ENCODE data around the gene MED1. TPM values are rescaled to one million over a fixed set of nuclear protein-coding genes. Genes with fewer than 3 reads are reported as not detected.

Gene MED1
- total RNA-seq, 1 donor from 2014 or later: 21.6 TPM

GRCh38 chr17:39360537-39360936 is 90.5 kb downstream of the MED1 start:
- Histone ChIP-seq H3K27me3 (ENCODE audit: control insufficient read depth, insufficient read depth, low read length) (no peaks in the 10 kb centered on the region), H3K36me3 (ENCODE audit: control insufficient read depth, insufficient read depth, low read length) (no peaks in the 10 kb centered on the region), H3K4me3 (ENCODE audit: low read depth, low read length) (no peak overlapping the region)
- no peak for TF ChIP-seq CTCF (IDR thresholded peaks at IDR 0.05; ENCODE audit: insufficient read depth, low read length, severe bottlenecking)
- FAIRE-seq: no peak
- no peak for DNase-seq (ENCODE audit: low read depth)

GRCh38 chr17:39359994-39360393 is 91.1 kb downstream of the MED1 start:
- no peak overlapping the region for H3K4me3 ChIP-seq (ENCODE audit: low read depth, low read length)
- no peak for DNase-seq (ENCODE audit: low read depth)
- FAIRE-seq: no peak

GRCh38 chr17:39357986-39358385 is 93.1 kb downstream of the MED1 start:
- H3K36me3 ChIP-seq (ENCODE audit: control insufficient read depth, insufficient read depth, low read length): no peaks in the 10 kb centered on the region
- FAIRE-seq: no peak
- no peaks in the 10 kb centered on the region for H3K27me3 ChIP-seq (ENCODE audit: control insufficient read depth, insufficient read depth, low read length)
- DNase-seq (ENCODE audit: low read depth): no peak
- no peak for TF ChIP-seq CTCF (IDR thresholded peaks at IDR 0.05; ENCODE audit: insufficient read depth, low read length, severe bottlenecking)
- no peak overlapping the region for H3K4me3 ChIP-seq (ENCODE audit: low read depth, low read length)

More at GRCh38 chr17:39359994-39360393, 91.1 kb downstream of the MED1 start:
- TF ChIP-seq CTCF (IDR thresholded peaks at IDR 0.05; ENCODE audit: insufficient read depth, low read length, severe bottlenecking): no peak
- Histone ChIP-seq H3K36me3 (ENCODE audit: control insufficient read depth, insufficient read depth, low read length) (no peaks in the 10 kb centered on the region), H3K27me3 (ENCODE audit: control insufficient read depth, insufficient read depth, low read length) (no peaks in the 10 kb centered on the region)

- Histone ChIP-seq H3K4me3 (ENCODE audit: low read depth, low read length) (no peak overlapping the region), H3K36me3 (ENCODE audit: control insufficient read depth, insufficient read depth, low read length) (no peaks in the 10 kb centered on the region), H3K27me3 (ENCODE audit: control insufficient read depth, insufficient read depth, low read length) (no peaks in the 10 kb centered on the region)
- no peak for TF ChIP-seq CTCF (IDR thresholded peaks at IDR 0.05; ENCODE audit: insufficient read depth, low read length, severe bottlenecking)
- DNase-seq (ENCODE audit: low read depth) (peak; percentile 22), FAIRE-seq (no peak)
Measured at GRCh38 chr17:39357488-39357887, 93.6 kb downstream of the MED1 start.

Other genes starting within 250 kb of the MED1 start
- not detected in 2 replicates for gene STAC2, start 225.3 kb downstream of the MED1 start, total RNA-seq
- gene FBXL20, start 49.6 kb downstream of the MED1 start, total RNA-seq: 9.0 and 9.3 TPM in 2 replicates
- gene CDK12, start 10.2 kb upstream of the MED1 start, total RNA-seq: 19.7 and 24.3 TPM in 2 replicates
- not detected in 2 replicates for gene NEUROD2, start 156.7 kb upstream of the MED1 start, total RNA-seq
- gene PPP1R1B, start 175.7 kb upstream of the MED1 start, total RNA-seq: not detected in 2 replicates
- 18.4 and 23.0 TPM in 2 replicates for gene STARD3, start 185.9 kb upstream of the MED1 start, total RNA-seq
- gene TCAP, start 214.1 kb upstream of the MED1 start, total RNA-seq: 0.51 TPM in 1 of 2 replicates, not detected in the other
- not detected in 2 replicates for gene PNMT, start 217.2 kb upstream of the MED1 start, total RNA-seq
- gene PGAP3, start 236.8 kb upstream of the MED1 start, total RNA-seq: 10.8 TPM in 2 replicates
- 32.1 and 62.3 TPM in 2 replicates for gene ERBB2, start 248.8 kb upstream of the MED1 start, total RNA-seq

Data from bronchial epithelial cell (primary cell).